H7 (cell line): Measurements from ENCODE around the gene FBN2. TPM values are rescaled to one million over a fixed set of nuclear protein-coding genes. Genes with fewer than 3 reads are reported as not detected.
"Not testable (repeated sequence)": the region's sequence is repeated elsewhere in the genome, so short reads cannot be mapped to it uniquely, and the experiment has no call there.

ENCODE experiments used
- DNase-seq: peaks from one replicate; pipeline ENCODE4 v3.0.0; 2012
- H3K27me3 ChIP-seq: 2 replicates; pipeline ENCODE4 v1.6.0; 2011; ENCODE audit warnings: mild to moderate bottlenecking, low read length; ENCODE audit not compliant: control insufficient read depth, insufficient read depth
- H3K36me3 ChIP-seq: replicated peaks from 2 replicates; pipeline ENCODE4 v1.5.1; 2011; ENCODE audit warnings: low read length; ENCODE audit not compliant: control insufficient read depth, insufficient read depth
- H3K4me3 ChIP-seq: 2 replicates; pipeline ENCODE4 v1.5.1; 2011; ENCODE audit warnings: low read depth, mild to moderate bottlenecking, control low read depth, low read length, moderate library complexity; ENCODE audit not compliant: insufficient read depth
- total RNA-seq: library from RNA; depleted of rRNA; stranded (reverse); fragments of >200 nt; shearing (Covaris generic); gene quantifications from 2 replicates; pipeline ENCODE4 v1.2.3, GENCODE V29; 2014

Gene FBN2
- total RNA-seq, 1 experiment from 2014 or later: 22.6 TPM

GRCh38 chr5:128408622-128409021, 129.4 kb downstream of the FBN2 start:
- no peaks in the 10 kb centered on the region for H3K36me3 ChIP-seq
- H3K4me3 ChIP-seq: no peak overlapping the region
- no peak for DNase-seq
- no peaks in the 10 kb centered on the region for H3K27me3 ChIP-seq

- DNase-seq: no peak
- H3K4me3 ChIP-seq: no peak overlapping the region
- no peaks in the 10 kb centered on the region for H3K36me3 ChIP-seq
- H3K27me3 ChIP-seq: no peaks in the 10 kb centered on the region
Measured at GRCh38 chr5:128407944-128408343, 130.1 kb downstream of the FBN2 start.

GRCh38 chr5:128406803-128407202, 131.2 kb downstream of the FBN2 start:
- no peaks in the 10 kb centered on the region for H3K36me3 ChIP-seq
- H3K27me3 ChIP-seq: no peaks in the 10 kb centered on the region
- H3K4me3 ChIP-seq: no peak overlapping the region
- DNase-seq: no peak

GRCh38 chr5:128405159-128405558, 132.9 kb downstream of the FBN2 start:
- H3K27me3 ChIP-seq: no peaks in the 10 kb centered on the region
- no peak for DNase-seq
- H3K36me3 ChIP-seq: no peaks in the 10 kb centered on the region
- H3K4me3 ChIP-seq: no peak overlapping the region

- H3K27me3 ChIP-seq: no peaks in the 10 kb centered on the region
- DNase-seq: no peak
- no peak overlapping the region for H3K4me3 ChIP-seq
- H3K36me3 ChIP-seq: no peaks in the 10 kb centered on the region
Measured at GRCh38 chr5:128403333-128403732, 134.7 kb downstream of the FBN2 start.

GRCh38 chr5:128402506-128402905, 135.5 kb downstream of the FBN2 start:
- H3K36me3 ChIP-seq: no peaks in the 10 kb centered on the region
- DNase-seq: no peak
- no peaks in the 10 kb centered on the region for H3K27me3 ChIP-seq
- H3K4me3 ChIP-seq: no peak overlapping the region

GRCh38 chr5:128400766-128401165, 137.3 kb downstream of the FBN2 start:
- not testable (repeated sequence) for DNase-seq, H3K4me3 ChIP-seq, H3K27me3 ChIP-seq, H3K36me3 ChIP-seq

GRCh38 chr5:128399111-128399510, 138.9 kb downstream of the FBN2 start:
- no peak overlapping the region for H3K4me3 ChIP-seq
- no peak for DNase-seq
- H3K36me3 ChIP-seq: no peaks in the 10 kb centered on the region
- H3K27me3 ChIP-seq: no peaks in the 10 kb centered on the region

GRCh38 chr5:128397876-128398275, 140.2 kb downstream of the FBN2 start:
- no peak for DNase-seq
- Histone ChIP-seq H3K4me3 (no peak overlapping the region), H3K36me3 (no peaks in the 10 kb centered on the region)

GRCh38 chr5:128395073-128395472, 143.0 kb downstream of the FBN2 start:
- Histone ChIP-seq H3K36me3 (no peaks in the 10 kb centered on the region), H3K27me3 (no peaks in the 10 kb centered on the region), H3K4me3 (no peak overlapping the region)
- DNase-seq: no peak

More at GRCh38 chr5:128397876-128398275, 140.2 kb downstream of the FBN2 start:
- no peaks in the 10 kb centered on the region for H3K27me3 ChIP-seq

GRCh38 chr5:128384068-128384467, 154.0 kb downstream of the FBN2 start:
- Histone ChIP-seq H3K27me3 (peaks cover under 1% of the 10 kb centered on the region; the same call in 1 of the 2 replicates), H3K36me3 (no peaks in the 10 kb centered on the region), H3K4me3 (no peak overlapping the region)
- no peak for DNase-seq

- Histone ChIP-seq H3K27me3 (no peaks in the 10 kb centered on the region), H3K4me3 (no peak overlapping the region), H3K36me3 (no peaks in the 10 kb centered on the region)
- no peak for DNase-seq
Measured at GRCh38 chr5:128380337-128380736, 157.7 kb downstream of the FBN2 start.

- Histone ChIP-seq H3K36me3 (no peaks in the 10 kb centered on the region), H3K4me3 (no peak overlapping the region), H3K27me3 (no peaks in the 10 kb centered on the region)
- DNase-seq: no peak
Measured at GRCh38 chr5:128378632-128379031, 159.4 kb downstream of the FBN2 start.

GRCh38 chr5:128378196-128378595, 159.8 kb downstream of the FBN2 start:
- Histone ChIP-seq H3K36me3 (no peaks in the 10 kb centered on the region), H3K4me3 (no peak overlapping the region), H3K27me3 (no peaks in the 10 kb centered on the region)
- no peak for DNase-seq

- Histone ChIP-seq H3K36me3 (no peaks in the 10 kb centered on the region), H3K27me3 (no peaks in the 10 kb centered on the region), H3K4me3 (no peak overlapping the region)
- no peak for DNase-seq
Measured at GRCh38 chr5:128376577-128376976, 161.5 kb downstream of the FBN2 start.

GRCh38 chr5:128366147-128366546, 171.9 kb downstream of the FBN2 start:
- no peak for DNase-seq
- no peak overlapping the region for H3K4me3 ChIP-seq
- H3K36me3 ChIP-seq: no peaks in the 10 kb centered on the region
- H3K27me3 ChIP-seq: no peaks in the 10 kb centered on the region
